Lower leg skin (tissue), 3 donors: ENCODE measurements around the gene CGB2.

Experiments
- CTCF ChIP-seq, 3 donors: fragments of 450-650 bp; IDR thresholded peaks; one replicate each; pipeline ENCODE4 v1.5.1; 2016; ENCODE audit warnings: antibody characterized with exemption in 3 of 3, mild to moderate bottlenecking in 3 of 3, moderate library complexity in 2 of 3
- POLR2A ChIP-seq, 2 donors: fragments of 450-650 bp; IDR thresholded peaks; one replicate each; pipeline ENCODE4 v1.6.1; 2016 to 2017; ENCODE audit warnings: antibody characterized with exemption in 2 of 2, mild to moderate bottlenecking in 1 of 2, moderate library complexity in 1 of 2

- TF ChIP-seq CTCF (IDR thresholded peaks at IDR 0.05), result no peak
- no peak for TF ChIP-seq POLR2A (IDR thresholded peaks at IDR 0.05)
Measured at GRCh38 chr19:49058562-49058961, 26.9 kb downstream of the CGB2 start.
